Suprapubic skin (tissue), 4 donors: ENCODE data around the gene LGI4.

ENCODE experiments used
- EP300 ChIP-seq: sonication (generic); formaldehyde crosslinking; IDR thresholded peaks from one replicate; pipeline ENCODE4 v1.6.1; 2017; ENCODE audit warnings: antibody characterized with exemption
- POLR2A ChIP-seq, 2 donors: fragments of 450-650 bp; IDR thresholded peaks; one replicate each; pipeline ENCODE4 v1.6.1; 2017; ENCODE audit warnings: antibody characterized with exemption in 2 of 2, mild to moderate bottlenecking in 2 of 2, moderate library complexity in 2 of 2
- POLR2AphosphoS5 ChIP-seq, 3 donors: sonication (generic); formaldehyde crosslinking; IDR thresholded peaks; one replicate each; pipeline ENCODE4 v1.6.1; 2017; ENCODE audit warnings: antibody characterized with exemption in 3 of 3
- TF ChIP-seq, protein P1 (sequence below), 2 donors: fragments of 200-600 bp in 1 of 2; fragments of 450-650 bp in 1 of 2; sonication (generic) in 1 of 2; IDR thresholded peaks; one replicate each; pipeline ENCODE4 v1.5.1; 2016 to 2019; ENCODE audit warnings: antibody characterized with exemption in 2 of 2, mild to moderate bottlenecking in 1 of 2, moderate library complexity in 1 of 2

DNA sequence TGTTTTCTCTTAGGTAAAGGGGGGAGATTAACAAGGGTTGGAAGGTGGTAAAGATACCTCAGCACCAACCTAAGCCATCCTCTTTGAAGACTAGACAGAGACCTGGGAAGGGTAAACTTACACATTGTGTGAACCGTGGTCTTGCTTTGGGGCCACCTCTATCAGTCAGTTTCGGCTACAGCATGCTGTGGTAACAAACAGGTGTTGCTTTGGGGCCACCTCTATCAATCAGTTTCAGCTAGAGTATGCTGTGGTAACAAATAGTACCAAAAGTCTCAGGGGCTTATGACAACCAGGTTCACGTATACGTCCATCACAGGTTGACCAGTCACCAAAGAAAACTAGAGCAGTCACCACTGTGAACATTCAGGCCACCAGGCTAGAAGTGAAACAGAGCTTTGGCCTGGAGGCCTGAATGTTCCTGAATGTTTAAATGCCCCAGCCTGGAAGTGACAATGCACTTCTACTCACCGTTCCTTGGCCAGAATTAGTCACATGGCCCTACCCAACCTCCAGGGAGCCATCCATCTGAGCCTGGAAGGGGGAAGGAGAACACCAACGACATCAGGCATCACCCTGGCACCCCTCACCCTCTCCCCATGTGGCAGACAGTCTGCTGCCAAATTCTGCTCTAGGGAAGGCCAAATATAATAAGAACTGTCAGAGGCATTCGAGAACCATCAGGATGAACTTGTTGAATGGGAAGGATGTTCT lies 12.0 kb upstream of the LGI4 start:
- TF ChIP-seq POLR2A (IDR thresholded peaks at IDR 0.05): no peak
- TF ChIP-seq EP300: no peak
- TF ChIP-seq, protein P1, sequence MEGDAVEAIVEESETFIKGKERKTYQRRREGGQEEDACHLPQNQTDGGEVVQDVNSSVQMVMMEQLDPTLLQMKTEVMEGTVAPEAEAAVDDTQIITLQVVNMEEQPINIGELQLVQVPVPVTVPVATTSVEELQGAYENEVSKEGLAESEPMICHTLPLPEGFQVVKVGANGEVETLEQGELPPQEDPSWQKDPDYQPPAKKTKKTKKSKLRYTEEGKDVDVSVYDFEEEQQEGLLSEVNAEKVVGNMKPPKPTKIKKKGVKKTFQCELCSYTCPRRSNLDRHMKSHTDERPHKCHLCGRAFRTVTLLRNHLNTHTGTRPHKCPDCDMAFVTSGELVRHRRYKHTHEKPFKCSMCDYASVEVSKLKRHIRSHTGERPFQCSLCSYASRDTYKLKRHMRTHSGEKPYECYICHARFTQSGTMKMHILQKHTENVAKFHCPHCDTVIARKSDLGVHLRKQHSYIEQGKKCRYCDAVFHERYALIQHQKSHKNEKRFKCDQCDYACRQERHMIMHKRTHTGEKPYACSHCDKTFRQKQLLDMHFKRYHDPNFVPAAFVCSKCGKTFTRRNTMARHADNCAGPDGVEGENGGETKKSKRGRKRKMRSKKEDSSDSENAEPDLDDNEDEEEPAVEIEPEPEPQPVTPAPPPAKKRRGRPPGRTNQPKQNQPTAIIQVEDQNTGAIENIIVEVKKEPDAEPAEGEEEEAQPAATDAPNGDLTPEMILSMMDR (IDR thresholded peaks at IDR 0.05): no peak
- TF ChIP-seq POLR2AphosphoS5 (IDR thresholded peaks at IDR 0.05): no peak
